ENCODE results near the gene NEURL1B.

DNA sequence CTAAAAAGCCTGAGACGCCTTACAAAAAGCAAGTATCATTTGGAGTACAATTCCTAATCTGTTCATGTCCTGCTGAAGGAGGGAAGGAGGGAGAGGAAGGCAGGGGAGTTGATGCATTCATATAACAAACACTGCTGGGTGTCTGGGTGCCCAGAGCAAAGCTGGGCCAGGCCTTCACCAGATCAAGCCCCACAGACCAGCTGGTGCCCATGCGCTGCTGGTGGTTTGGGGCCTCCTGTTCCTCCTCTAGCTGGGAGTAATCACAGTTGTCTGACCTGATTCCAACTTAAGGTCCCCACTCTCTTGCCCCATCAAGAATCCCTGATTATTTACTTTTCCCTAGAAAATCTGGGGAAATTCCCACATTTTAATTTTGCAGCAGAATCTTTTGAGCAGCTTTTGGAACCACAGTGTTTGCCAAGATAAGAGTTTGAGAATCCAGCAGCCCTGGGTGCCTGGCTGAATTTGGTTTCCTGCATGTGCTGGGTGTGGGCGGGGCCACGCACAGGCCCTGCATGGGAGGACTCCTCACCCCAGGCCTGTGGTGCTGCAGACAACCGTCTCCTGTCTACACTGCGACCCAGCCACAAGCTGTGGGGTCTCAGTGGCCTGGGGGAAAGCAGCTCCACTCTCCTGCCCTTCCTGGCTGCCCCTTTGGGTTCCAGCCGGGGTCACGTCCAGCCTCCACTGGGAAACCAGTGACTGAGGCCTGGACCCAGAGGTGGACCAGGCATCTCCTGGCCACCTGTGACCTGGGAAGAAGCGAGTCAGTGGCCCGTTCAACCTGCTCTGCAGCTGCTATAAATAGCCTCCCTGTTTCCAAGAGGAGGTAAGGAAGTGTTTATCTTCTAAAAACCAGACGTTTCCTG is 47.5 kb downstream of the NEURL1B start:
- TF ChIP-seq CTCF (IDR thresholded peaks at IDR 0.05) (no peak), POLR2A (IDR thresholded peaks at IDR 0.05) (no peak)
